SJCRH30 (cell line): ENCODE data around the gene PASD1. TPM values are rescaled to one million over a fixed set of nuclear protein-coding genes. Genes with fewer than 3 reads are reported as not detected.

ENCODE experiments used
- DNase-seq, 2 experiments: peaks; one replicate each; pipeline ENCODE4 v3.0.0-alpha.2; 2015 to 2020
- H3K27ac ChIP-seq: fragments of 250-450 bp; sonication (Bioruptor Pico); 2 replicates; pipeline ENCODE4 v1.5.1; 2020; ENCODE audit warnings: mild to moderate bottlenecking, moderate library complexity
- H3K27me3 ChIP-seq: fragments of 250-450 bp; sonication (Bioruptor Pico); 2 replicates; pipeline ENCODE4 v1.5.1; 2020; ENCODE audit warnings: mild to moderate bottlenecking, moderate library complexity
- H3K36me3 ChIP-seq: fragments of 250-450 bp; sonication (Bioruptor Pico); 2 replicates; pipeline ENCODE4 v1.5.1; 2020; ENCODE audit warnings: mild to moderate bottlenecking, moderate library complexity
- H3K4me1 ChIP-seq: fragments of 250-450 bp; sonication (Bioruptor Pico); 2 replicates; pipeline ENCODE4 v1.5.1; 2020; ENCODE audit warnings: mild to moderate bottlenecking, moderate library complexity
- H3K4me3 ChIP-seq: fragments of 250-450 bp; sonication (Bioruptor Pico); 2 replicates; pipeline ENCODE4 v1.5.1; 2020; ENCODE audit warnings: mild to moderate bottlenecking, moderate library complexity
- H3K9me3 ChIP-seq: fragments of 250-450 bp; sonication (Bioruptor Pico); replicated peaks from 2 replicates; pipeline ENCODE4 v1.5.1; 2020; ENCODE audit warnings: mild to moderate bottlenecking, moderate library complexity
- total RNA-seq: library from RNA; depleted of rRNA; stranded (reverse); fragments of >200 nt; shearing (Covaris generic); gene quantifications from 2 replicates; pipeline ENCODE4 v1.2.3, GENCODE V29; 2014

The PASD1 gene
- total RNA-seq, 1 experiment from 2014 or later: not detected

DNA sequence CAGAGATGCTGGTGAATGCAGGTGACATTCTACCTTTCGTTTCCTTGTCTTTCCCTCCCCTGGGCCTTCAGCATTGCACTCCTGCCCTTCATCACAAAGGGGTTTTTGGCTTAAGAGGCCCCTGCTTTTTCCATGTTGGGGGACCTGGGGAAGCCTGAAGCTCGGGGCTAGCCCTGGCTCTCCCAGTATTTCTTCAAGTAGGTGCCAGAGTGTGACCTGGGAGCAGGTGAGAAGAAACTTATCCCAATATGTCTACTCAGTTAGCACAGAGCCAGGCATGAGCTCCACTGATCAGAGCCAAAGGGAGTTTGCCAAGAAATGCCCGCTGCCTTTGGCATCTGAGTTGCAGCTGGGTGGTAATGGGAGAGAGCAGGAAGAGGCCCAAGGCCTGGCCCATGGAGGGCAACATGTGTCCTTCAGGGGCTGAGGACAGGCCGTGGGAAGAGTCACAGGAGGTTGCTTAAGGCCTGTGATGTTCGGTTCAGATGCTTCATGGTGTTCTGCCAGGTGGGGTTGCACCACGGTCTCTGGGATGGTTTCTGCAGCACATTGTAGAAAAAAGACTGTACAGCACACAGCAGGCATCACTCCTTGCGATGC lies 139.4 kb downstream of the PASD1 start:
- H3K4me3 ChIP-seq: no peak overlapping the region
- no peaks in the 10 kb centered on the region for H3K4me1 ChIP-seq
- no peaks in the 10 kb centered on the region for H3K36me3 ChIP-seq
- DNase-seq: no peak
- H3K9me3 ChIP-seq: no peaks in the 10 kb centered on the region
- no peaks in the 10 kb centered on the region for H3K27me3 ChIP-seq
- no peak overlapping the region for H3K27ac ChIP-seq

DNA sequence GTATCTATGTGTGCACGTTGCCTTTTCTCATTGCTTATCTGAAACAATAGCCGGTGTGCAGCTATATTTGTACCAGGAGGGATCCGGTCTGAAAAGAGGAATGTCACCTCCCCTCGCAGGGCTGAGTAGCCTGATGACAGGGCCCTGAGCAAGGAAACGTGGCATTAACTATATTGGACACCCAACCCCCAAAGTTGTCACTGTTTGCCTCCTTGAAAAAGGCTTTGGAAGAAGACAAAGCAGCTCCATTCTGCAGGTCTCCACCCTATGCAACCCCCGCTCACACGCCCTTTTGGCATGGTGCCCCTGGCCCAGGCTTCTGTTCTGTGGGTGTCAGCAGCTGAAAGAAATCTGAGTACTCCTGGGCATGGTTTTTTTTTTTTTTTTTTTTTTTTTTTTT lies 140.0 kb downstream of the PASD1 start:
- Histone ChIP-seq H3K27ac (no peak overlapping the region), H3K36me3 (no peaks in the 10 kb centered on the region), H3K9me3 (no peaks in the 10 kb centered on the region), H3K4me3 (no peak overlapping the region), H3K27me3 (no peaks in the 10 kb centered on the region), H3K4me1 (no peaks in the 10 kb centered on the region)
- DNase-seq: peak; percentile 32 to 45

DNA sequence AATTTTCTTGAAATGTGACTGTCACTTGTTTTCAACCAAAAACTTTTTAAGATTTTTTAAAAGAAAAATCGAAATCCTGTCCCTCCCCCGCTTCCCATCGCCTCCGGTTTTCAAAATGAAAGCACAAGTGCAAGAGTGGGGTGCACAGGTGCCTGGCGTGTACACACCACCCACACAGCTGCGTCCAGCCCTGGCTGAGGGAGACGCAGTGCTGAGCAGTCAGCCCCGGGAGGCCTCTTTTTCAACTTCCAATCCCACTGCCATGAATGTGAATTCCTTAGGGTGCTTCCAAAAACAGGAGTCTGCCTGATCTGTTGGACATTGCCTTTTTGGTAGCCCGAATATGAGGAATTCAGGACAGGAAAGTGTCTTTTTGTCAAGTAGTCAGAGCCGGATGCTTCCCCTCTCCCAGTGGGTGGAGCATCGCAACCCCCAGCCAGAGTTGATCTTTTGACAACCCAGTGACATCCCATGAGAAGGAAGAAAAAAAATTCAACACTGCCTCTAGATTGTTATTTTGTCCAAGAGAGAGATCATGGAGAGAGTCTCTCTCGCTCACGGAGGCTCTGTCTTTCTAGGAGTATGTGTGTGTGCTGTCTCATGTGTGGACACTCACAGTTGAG lies 140.7 kb downstream of the PASD1 start:
- Histone ChIP-seq H3K4me3 (no peak overlapping the region), H3K9me3 (no peaks in the 10 kb centered on the region), H3K27ac (no peak overlapping the region), H3K27me3 (no peaks in the 10 kb centered on the region), H3K4me1 (no peaks in the 10 kb centered on the region), H3K36me3 (no peaks in the 10 kb centered on the region)
- DNase-seq: peak in 1 of 2 experiments; percentile 17

DNA sequence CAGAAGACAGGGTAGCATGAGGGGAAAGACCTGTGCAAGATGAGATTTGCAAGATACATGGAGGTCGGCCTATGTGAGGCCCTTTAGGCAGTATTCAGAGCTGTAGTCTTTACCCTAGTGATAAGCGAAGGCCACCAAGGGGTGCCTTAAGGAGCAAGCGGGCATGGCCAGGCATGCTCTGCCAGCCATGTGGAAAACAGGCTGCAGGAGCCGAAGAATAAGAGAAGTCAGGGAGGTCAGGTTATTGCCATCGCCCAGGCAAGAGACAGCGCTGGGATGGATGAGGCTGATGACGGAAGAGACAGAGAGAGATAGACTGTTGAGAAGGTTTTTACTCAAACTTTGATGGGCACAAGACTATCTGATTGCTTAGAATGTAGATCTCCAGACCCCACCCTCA lies 145.3 kb downstream of the PASD1 start:
- Histone ChIP-seq H3K27me3 (no peaks in the 10 kb centered on the region), H3K4me3 (no peak overlapping the region), H3K27ac (no peak overlapping the region), H3K9me3 (no peaks in the 10 kb centered on the region), H3K36me3 (no peaks in the 10 kb centered on the region), H3K4me1 (no peaks in the 10 kb centered on the region)
- no peak for DNase-seq

DNA sequence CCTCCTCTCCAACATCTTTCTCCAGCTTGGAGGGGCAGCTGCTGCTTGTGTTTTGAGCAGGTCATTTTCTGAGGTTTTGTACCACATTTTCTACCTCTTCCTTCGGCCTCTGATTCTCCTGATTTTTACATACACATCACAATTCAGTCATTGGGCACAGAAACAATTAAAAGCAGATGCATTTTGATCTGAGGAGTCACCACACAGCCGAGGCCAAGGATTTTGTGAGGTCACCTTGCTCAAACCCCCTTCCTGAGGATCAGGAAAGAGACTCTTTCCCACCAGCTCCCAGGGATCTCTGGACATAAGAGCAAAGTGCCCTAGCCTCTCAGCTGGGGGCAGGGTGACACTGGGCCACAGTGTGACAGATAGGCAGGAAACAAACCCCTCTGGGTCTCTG lies 147.0 kb downstream of the PASD1 start:
- no peak for DNase-seq
- H3K27ac ChIP-seq: no peak overlapping the region
- H3K4me3 ChIP-seq: no peak overlapping the region
- 0 out of 2 replicates have a peak, but pooled peaks cover 2% of the 10 kb centered on the region for H3K4me1 ChIP-seq
- no peaks in the 10 kb centered on the region for H3K9me3 ChIP-seq
- no peaks in the 10 kb centered on the region for H3K27me3 ChIP-seq
- no peaks in the 10 kb centered on the region for H3K36me3 ChIP-seq

DNA sequence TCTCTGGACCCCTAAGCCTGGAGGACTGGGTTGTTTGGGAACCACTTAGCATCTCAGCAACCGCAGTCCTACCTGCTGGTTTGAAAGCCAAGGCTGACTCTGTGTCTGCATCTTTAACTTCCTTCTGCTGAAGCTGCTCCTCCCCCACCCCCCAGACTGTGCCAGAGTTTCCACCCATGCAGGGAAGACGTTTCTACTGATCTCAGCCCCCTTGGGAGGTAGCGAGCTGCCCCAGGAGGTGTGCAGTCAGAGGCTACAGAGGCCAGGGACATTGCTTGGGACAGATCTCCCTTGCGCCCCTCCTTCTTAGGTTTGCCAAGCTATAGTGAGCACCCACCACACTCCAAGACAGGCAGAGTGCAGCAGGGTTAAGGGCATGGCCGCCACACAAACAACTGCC lies 147.7 kb downstream of the PASD1 start:
- H3K36me3 ChIP-seq: no peaks in the 10 kb centered on the region
- H3K27me3 ChIP-seq: no peaks in the 10 kb centered on the region
- no peak for DNase-seq
- no peaks in the 10 kb centered on the region for H3K9me3 ChIP-seq
- no peak overlapping the region for H3K4me3 ChIP-seq
- H3K27ac ChIP-seq: no peak overlapping the region
- H3K4me1 ChIP-seq: 0 out of 2 replicates have a peak, but pooled peaks cover 2% of the 10 kb centered on the region

DNA sequence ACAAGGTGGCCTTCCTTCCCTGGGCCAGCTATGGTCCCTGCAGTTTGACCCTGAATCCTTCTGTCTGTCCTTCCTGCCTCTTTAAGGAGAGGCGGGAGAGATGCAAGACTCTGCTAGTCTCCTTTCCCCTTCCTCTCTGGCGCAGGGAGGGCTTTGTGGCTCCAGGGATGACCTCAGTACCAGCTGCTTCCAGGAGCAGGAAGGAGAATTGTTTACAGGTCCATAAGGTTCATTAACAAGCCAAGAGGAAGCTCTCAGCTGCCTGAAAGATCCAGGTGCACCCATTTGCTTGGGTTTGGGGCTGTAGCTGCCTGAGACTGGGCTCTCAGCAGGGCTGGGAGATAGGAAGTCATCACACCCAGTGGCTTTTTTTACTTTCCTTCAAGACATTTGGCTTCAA lies 148.3 kb downstream of the PASD1 start:
- Histone ChIP-seq H3K36me3 (no peaks in the 10 kb centered on the region), H3K4me3 (no peak overlapping the region), H3K9me3 (no peaks in the 10 kb centered on the region), H3K27me3 (no peaks in the 10 kb centered on the region), H3K27ac (no peak overlapping the region), H3K4me1 (0 out of 2 replicates have a peak, but pooled peaks cover 2% of the 10 kb centered on the region)
- DNase-seq: peak in 1 of 2 experiments; percentile 10

DNA sequence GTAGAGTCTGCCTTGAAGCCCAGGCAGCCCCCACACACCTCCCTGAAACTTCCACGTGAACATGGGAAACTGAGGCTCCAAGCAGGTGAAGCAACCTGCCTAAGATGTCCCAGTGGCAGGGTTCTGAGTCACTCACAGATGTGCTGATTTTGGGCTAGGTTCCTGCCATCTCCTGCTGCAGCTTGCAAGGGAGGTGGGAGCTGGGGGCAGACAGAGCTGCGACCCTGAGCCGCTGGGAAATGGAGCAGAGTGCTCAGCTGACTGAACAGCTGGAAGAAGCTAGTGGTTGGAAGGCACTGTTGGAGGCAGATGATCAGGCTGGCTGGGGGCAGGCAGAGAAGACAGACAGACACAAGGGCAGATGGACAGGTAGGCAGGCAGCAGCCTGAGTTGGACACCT lies 148.8 kb downstream of the PASD1 start:
- Histone ChIP-seq H3K36me3 (no peaks in the 10 kb centered on the region), H3K9me3 (no peaks in the 10 kb centered on the region), H3K27me3 (no peaks in the 10 kb centered on the region), H3K4me3 (no peak overlapping the region), H3K27ac (no peak overlapping the region), H3K4me1 (0 out of 2 replicates have a peak, but pooled peaks cover 2% of the 10 kb centered on the region)
- no peak for DNase-seq

DNA sequence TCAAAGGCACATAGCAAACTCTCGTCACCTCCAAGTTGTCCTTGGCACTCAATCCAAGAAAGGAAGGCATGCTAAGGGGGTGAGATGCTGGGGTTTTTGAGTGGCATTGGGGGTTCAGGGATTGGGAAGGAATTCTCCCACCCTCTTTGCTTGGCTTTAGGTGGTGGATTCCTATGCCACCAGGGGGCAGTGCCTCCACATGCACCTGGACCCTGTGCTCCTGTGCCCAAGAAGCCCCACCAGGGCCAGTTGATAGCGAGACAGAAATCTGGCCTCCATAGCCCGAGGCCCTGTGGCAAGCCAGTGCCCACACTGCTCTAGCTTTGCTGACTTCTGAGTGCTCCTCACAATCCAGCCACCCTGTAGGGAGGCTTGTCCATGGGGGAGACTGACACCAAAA lies 150.4 kb downstream of the PASD1 start:
- Histone ChIP-seq H3K36me3 (no peaks in the 10 kb centered on the region), H3K4me3 (no peak overlapping the region), H3K27me3 (no peaks in the 10 kb centered on the region), H3K4me1 (0 out of 2 replicates have a peak, but pooled peaks cover 2% of the 10 kb centered on the region), H3K27ac (no peak overlapping the region), H3K9me3 (no peaks in the 10 kb centered on the region)
- peak; percentile 33 to 56 for DNase-seq

DNA sequence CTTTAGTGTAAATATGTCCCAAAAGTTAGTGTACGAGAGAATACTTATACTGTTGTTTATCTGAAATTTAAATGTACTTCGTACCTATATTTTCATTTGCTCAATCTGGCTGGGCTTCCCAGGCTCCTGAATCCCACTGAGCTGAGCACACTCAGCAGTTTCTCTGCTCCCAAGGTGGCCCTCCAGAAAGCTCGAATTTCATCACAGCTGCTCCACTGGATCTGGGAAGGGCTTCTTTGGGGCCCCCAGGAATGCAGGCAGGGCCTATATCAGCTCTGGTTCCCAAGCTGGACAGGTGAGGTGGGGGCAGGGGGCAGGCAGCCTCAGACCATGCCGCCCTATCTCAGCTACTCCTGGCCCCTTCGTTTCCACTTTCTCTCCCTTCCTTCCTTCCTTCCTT lies 150.9 kb downstream of the PASD1 start:
- peak; percentile 14 to 41 for DNase-seq
- no peaks in the 10 kb centered on the region for H3K9me3 ChIP-seq
- H3K36me3 ChIP-seq: no peaks in the 10 kb centered on the region
- no peaks in the 10 kb centered on the region for H3K27me3 ChIP-seq
- no peak overlapping the region for H3K27ac ChIP-seq
- H3K4me3 ChIP-seq: no peak overlapping the region
- 0 out of 2 replicates have a peak, but pooled peaks cover 2% of the 10 kb centered on the region for H3K4me1 ChIP-seq

DNA sequence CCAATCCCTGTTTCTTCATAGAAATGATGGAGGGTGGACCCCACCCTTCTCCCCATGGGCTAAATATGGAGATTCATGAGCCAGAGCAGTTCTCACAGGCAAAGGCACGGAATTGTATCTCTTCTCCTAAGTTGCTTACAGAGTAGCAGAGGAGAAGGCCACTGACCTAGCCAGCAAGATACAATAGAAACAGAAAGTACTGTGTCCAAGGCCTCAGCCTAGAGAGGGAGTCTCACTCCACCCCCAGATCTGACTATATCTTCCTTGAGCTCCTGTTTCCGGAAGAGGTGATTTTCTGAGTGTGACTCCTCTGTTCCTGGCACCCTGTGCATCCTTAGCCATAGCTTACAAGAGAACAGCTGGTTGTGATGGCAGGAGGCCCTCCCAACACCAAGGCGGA lies 152.3 kb downstream of the PASD1 start, which contains the start of gene FATE1:
FATE1 (plus strand) TSS at position 284 of the 400 bp plus-strand sequence; CDS start at position 369, 85 bp downstream.
- H3K4me1 ChIP-seq: 0 out of 2 replicates have a peak, but pooled peaks cover 2% of the 10 kb centered on the region
- no peak within 1 kb of the TSS for H3K4me3 ChIP-seq
- H3K9me3 ChIP-seq: no peaks in the 10 kb centered on the region
- no peak within 1 kb of the TSS for H3K27ac ChIP-seq
- H3K36me3 ChIP-seq: no peaks in the 10 kb centered on the region
- no peaks in the 10 kb centered on the region for H3K27me3 ChIP-seq
- no peak for DNase-seq

DNA sequence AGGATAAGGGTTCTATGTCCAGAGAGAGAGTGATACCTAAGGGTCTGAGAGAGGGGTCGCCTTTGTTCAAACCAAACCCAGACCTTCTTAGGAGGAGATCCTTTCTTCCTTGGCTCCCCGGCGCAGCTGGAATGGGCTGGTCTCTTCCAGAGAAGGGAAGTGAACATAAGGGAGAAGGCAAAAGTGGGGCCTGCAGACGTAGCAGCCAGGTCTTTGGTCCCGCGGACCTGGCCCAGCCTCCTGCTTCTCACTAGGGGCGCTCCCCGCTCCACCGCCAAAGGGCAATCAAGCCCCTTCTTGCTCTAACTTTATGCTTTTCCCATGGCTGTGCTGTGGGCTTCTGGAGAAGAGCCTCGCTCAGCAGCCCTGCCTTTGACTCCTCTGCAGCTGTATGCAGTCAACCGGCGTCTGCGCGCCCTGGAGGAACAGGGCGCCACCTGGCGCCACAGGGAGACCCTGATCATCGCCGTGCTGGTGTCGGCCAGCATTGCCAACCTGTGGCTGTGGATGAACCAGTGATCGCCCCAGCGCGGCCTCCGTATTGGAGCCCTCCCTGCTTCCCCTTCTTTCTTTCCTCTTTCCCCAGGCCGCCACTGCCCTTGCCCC lies 158.9 kb downstream of the PASD1 start:
- Histone ChIP-seq H3K27me3 (no peaks in the 10 kb centered on the region), H3K36me3 (no peaks in the 10 kb centered on the region), H3K9me3 (no peaks in the 10 kb centered on the region), H3K4me3 (no peak overlapping the region), H3K4me1 (no peaks in the 10 kb centered on the region), H3K27ac (no peak overlapping the region)
- peak in 1 of 2 experiments; percentile 4 for DNase-seq

DNA sequence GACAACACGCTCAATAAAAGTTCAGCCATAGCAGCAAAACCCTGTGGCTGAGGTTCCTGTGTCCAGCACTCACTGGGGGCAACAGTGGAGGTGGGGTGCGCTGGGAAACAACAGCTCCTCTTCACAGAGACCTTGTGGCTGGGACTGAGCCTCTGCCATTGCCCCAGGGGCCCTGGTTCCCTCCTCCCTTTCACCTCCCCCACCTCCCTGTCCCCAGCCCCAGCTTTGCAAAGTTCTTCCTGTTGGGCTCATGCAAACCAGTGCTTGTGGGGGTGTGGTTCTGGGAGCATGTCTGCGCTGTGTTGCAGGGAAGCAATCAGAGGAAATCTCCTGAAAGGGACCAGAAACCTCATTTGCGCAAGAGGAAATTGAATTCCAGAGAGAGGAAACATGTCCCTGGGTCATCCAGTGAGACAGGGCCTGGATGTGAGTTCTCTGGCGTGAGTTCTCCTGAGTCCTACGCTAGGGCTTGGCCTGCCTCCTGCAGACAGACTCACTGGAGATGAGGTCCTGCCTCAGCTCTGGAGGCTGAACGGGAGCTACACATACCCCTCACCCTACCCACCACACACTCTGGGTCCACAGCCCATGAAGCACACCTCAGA lies 159.8 kb downstream of the PASD1 start:
- Histone ChIP-seq H3K4me1 (no peaks in the 10 kb centered on the region), H3K27me3 (no peaks in the 10 kb centered on the region), H3K4me3 (no peak overlapping the region), H3K36me3 (no peaks in the 10 kb centered on the region), H3K27ac (no peak overlapping the region), H3K9me3 (no peaks in the 10 kb centered on the region)
- DNase-seq: no peak

DNA sequence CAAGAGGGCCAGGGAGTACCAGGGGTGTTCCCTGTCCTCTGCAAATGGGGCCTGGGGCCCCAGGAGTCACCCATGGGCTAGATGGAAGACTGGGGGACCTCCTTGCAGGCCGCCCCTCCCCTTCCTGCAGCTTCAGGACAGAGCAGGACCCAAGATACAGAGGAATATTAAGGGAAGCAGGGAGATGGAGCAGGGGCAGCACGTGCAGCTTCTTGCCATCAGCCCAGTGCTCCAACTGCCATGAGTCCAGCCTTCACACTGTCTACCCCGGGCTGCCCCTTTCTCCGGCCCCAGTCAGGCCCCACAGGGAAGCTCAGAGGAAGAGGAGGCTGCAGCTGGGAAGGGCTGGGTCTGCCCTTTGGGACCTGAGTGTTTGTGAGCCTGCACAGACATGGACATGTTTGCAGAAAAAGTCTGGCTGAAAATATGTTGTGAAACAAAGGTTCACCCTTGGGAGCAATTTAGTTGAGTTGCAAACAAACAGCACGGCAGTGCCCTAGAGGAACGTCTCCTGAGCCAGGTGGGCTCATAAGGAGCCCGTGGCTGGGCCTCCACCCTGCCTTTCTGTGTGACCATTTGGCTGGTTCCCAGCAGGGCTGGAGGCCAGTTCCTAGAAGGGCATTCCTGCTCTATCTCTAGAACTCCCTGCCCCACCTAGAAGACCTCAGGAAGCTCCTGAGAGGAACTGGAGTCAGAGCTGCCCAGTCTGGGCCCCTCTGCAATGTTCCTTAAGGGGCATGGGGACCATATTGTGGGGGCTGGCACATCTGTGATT lies 161.3 kb downstream of the PASD1 start:
- Histone ChIP-seq H3K9me3 (no peaks in the 10 kb centered on the region), H3K27ac (no peak overlapping the region), H3K27me3 (no peaks in the 10 kb centered on the region), H3K36me3 (no peaks in the 10 kb centered on the region), H3K4me3 (no peak overlapping the region), H3K4me1 (no peaks in the 10 kb centered on the region)
- DNase-seq: no peak

DNA sequence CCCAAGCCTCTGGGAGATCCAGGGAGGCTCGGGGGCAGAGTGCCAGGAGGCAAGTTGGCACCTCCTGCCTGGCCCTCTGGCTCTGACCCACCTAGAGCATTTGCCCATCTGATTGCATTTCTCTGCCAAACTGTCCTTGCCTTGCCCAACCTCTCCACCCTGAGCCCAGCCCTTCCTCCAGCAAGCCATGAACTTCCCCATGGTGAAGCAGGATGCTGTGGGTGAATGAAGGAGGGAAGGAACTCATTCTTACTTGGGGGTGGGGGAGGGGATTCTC lies 161.8 kb downstream of the PASD1 start:
- no peaks in the 10 kb centered on the region for H3K9me3 ChIP-seq
- no peaks in the 10 kb centered on the region for H3K27me3 ChIP-seq
- DNase-seq: no peak
- H3K36me3 ChIP-seq: no peaks in the 10 kb centered on the region
- H3K4me1 ChIP-seq: no peaks in the 10 kb centered on the region
- no peak overlapping the region for H3K27ac ChIP-seq
- no peak overlapping the region for H3K4me3 ChIP-seq
